Breast epithelium (tissue), 3 donors: ENCODE measurements around the gene TSHZ3.

ENCODE experiments used
- POLR2A ChIP-seq: fragments of 450-650 bp; IDR thresholded peaks from one replicate; pipeline ENCODE4 v1.6.1; 2016; ENCODE audit warnings: antibody characterized with exemption, mild to moderate bottlenecking, moderate library complexity
- POLR2AphosphoS5 ChIP-seq, 3 donors: sonication (generic); formaldehyde crosslinking; IDR thresholded peaks; one replicate each; pipeline ENCODE4 v1.6.1; 2017; ENCODE audit warnings: antibody characterized with exemption in 3 of 3
- TF ChIP-seq, protein P1 (sequence below), 3 donors: fragments of 450-650 bp; IDR thresholded peaks; one replicate each; pipeline ENCODE4 v1.5.1; 2016 to 2017; ENCODE audit warnings: antibody characterized with exemption in 3 of 3, mild to moderate bottlenecking in 3 of 3, moderate library complexity in 3 of 3

DNA sequence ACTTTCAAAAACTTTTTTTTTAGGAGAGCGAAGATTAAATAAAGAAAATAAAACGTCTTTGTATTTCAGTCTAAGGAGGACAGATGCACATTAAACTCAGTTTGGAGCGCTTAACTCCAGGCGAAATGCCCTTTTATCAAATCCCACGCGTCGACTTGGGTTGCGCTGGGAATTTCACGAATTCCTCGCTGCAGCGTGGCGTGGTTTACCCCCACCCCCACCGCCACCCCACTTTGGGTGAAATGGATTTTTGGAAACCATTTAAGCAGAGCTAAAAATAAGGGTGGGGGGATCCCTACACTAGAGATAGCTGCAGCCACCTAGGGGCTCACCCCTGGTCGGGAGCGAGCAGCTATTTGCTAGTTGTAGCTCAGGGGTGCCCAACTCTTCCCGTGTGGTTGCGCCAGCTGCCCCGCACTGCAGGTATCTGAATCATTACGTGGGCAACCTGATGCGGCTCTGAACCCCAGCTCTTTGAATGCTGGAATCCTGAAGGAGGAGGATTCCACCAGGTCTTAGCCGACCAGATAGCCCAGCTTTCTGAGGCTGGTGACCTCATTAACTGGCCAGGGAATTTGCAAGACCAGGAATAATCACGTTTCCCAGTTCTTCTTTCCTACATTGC, 6.5 kb upstream of the TSHZ3 start:
- TF ChIP-seq, protein P1, sequence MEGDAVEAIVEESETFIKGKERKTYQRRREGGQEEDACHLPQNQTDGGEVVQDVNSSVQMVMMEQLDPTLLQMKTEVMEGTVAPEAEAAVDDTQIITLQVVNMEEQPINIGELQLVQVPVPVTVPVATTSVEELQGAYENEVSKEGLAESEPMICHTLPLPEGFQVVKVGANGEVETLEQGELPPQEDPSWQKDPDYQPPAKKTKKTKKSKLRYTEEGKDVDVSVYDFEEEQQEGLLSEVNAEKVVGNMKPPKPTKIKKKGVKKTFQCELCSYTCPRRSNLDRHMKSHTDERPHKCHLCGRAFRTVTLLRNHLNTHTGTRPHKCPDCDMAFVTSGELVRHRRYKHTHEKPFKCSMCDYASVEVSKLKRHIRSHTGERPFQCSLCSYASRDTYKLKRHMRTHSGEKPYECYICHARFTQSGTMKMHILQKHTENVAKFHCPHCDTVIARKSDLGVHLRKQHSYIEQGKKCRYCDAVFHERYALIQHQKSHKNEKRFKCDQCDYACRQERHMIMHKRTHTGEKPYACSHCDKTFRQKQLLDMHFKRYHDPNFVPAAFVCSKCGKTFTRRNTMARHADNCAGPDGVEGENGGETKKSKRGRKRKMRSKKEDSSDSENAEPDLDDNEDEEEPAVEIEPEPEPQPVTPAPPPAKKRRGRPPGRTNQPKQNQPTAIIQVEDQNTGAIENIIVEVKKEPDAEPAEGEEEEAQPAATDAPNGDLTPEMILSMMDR (IDR thresholded peaks at IDR 0.05), result no peak
- TF ChIP-seq POLR2A (no peak), POLR2AphosphoS5 (IDR thresholded peaks at IDR 0.05) (no peak)
